Brain pericyte (primary cell): Measurements from ENCODE around the gene STN1.
"Not testable (repeated sequence)": the region's sequence is repeated elsewhere in the genome, so short reads cannot be mapped to it uniquely, and the experiment has no call there.

ENCODE experiments used
- DNase-seq: peaks from one replicate; pipeline ENCODE4 v3.0.0-alpha.2; 2012; ENCODE audit warnings: low read depth, low spot score

The STN1 gene

DNA sequence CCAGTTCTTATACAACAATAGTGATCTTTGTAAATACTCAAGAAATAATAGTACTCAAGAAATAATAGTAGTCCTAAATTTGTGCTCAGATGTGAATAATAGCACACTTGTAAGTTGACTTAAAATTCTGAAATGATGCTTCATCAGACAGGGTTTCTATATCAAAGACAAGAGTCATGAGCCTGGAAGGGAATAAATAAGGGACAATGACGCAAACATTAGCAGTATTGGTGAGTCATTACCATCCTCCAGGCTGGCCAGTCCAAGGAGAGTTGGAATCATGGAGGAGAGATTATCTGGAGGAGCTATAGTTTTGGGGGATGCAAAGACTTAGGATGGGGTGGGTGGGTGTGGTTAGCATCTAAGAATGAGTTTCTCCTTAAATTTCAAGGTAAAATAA lies 56.5 kb downstream of the STN1 start:
- no peak for DNase-seq

DNA sequence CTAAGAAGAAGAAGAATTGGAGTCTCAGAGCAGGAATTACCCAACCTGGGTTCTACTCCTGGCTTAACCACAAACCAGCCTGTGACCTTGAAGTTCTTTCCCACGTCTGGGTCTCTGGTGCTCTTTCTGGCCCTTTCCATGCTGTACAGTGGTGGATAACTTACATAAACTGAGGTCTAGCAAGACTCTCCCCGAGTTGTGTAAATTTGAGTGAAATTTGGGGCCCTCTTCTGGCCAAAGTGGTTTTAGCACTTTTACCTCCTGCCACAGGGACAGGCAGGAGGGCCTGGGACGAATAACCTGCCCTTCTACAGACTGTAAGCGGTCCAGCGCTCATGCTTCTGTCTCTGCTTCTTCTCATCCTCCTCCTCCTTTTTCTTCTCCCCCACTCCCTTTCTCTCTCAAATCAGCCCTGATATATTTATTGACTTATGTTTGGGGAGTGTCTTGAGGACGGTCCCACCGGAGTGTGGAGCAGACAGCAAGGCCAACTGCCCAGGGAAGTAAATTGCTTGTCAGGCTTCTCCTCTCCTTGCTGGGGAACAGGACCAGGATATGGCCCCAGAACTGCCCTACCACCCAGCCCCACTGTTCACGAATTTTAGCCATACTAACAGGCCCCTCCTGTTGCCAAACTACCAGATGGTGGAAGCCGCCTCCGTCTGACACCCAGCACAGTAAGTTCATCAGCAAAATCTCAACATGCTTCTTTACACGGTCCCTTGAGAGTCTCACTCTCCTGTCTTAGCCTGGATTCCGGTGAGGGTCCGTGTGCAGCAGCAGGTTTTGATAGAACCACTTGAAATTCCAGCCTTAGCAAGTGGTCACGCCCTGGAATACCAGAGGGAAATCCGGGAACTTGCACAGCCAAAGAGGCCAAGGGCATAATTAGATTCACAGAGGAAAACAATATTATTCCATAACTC lies 58.6 kb downstream of the STN1 start:
- DNase-seq: peak; percentile 38

- no peak for DNase-seq
Observed at GRCh38 chr10:103858360-103858759, 59.6 kb downstream of the STN1 start.

GRCh38 chr10:103856797-103857170 lies 61.2 kb downstream of the STN1 start:
- no peak for DNase-seq

- no peak for DNase-seq
Observed at GRCh38 chr10:103855852-103856796, 61.9 kb downstream of the STN1 start.

DNA sequence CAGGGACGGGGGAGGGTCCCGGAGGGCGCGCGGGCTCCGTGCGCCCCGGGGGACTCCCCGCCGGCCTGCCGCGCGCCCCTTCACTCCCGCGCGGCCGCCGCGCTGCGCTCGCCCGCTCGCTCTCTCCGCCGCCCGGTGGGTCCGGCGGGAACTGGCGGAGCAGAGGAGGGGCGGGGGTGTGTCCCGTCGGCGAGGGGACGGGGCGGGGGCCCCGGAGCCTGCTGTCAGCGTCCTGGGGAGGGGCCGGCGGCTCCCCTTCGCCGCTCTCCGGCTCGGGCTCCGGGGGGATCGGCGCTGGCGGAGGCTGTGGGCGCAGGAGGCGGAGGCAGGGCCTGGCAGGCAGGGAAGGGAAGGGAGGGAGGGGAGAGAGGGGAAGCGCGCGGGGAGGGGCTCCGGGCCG lies 62.6 kb downstream of the STN1 start, which contains the start of gene SH3PXD2A:
Gene SH3PXD2A (minus strand): TSS at position 153 of the 400 bp plus-strand sequence. CDS start 310 bp downstream, outside the sequence.
- DNase-seq: no peak

GRCh38 chr10:103854686-103855391 lies 63.1 kb downstream of the STN1 start:
- DNase-seq: no peak

DNA sequence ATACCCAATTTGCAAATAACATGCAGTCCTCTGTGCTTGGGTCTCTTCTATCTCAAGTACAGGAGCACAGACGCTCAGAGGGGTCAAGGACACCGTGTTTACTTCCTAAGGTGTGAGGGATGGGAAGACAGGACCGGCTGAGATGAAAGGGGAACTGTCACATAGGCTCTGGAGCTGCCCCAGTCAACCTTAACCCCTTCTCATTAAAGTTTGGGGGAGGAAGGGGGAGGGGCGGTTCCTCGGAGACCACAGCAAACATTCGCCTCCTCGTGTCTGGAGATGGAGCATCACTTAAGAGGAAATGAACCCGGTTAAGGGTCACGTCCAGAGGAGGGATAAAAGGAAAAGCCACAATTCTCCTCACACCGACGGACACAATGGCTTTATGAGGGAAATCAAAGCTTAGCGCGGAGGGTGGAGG lies 63.7 kb downstream of the STN1 start:
- DNase-seq: no peak

DNA sequence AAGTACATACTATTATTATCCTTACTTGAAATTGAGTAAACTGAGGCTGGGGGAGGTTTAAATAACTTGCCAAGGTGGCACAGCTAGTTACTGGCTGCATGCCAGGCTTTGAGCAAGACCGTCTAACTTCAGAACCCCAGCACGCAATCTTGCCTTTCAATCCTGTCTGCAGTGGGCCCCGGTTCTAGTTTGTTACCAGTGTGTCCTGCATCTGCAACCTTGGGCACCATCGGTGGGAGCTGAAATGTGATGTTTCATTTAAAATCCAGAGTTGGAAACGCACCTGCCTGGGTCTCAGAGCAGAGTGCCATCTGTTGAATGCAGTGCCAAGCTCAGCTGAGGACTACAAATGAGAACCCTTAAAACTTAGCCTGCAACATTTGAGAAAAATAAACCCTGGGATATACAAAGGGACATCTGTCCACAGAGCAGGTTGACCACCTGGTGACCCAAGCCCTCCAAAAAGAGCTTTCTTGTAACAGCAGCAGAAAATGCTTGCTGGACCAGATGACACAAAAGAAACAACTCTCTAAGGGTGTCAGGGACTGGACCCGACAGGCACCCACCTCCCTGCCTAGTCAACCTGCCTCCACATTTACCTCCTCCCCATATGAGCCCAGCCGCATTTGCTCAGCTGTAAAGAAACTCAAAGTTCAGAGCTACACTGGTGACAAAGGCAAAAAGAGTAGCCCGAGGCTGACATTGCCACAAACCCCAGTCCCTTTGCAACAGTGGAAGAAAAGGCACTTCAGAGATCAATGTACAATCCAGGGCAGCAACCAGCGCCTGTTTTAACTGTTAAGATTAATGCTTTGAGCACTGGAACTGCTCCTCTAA lies 64.3 kb downstream of the STN1 start:
- no peak for DNase-seq

DNA sequence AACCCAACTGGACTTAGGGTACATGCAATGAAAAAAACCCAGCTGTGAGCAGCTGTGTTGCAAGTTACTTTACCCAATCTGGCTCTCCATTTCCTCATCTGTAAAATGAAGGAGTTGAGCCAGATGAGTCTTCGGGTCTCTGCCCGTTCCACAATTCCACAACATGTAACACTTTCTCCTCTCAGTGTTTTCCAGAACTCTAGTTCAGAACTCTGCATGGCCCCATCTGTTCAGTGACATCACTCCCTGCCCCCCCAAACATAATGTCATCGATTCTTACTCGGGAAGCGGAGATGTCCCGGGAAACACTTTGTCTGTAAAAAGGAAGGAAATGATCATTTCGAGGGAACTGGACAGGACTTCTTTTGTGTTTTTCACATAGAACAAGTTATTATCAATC lies 65.1 kb downstream of the STN1 start:
- DNase-seq: no peak

GRCh38 chr10:103852189-103852711 lies 65.7 kb downstream of the STN1 start:
- DNase-seq: no peak

- no peak for DNase-seq
Observed at GRCh38 chr10:103851261-103851660, 66.7 kb downstream of the STN1 start.

- no peak for DNase-seq
Observed at GRCh38 chr10:103850572-103850895, 67.5 kb downstream of the STN1 start.

GRCh38 chr10:103849880-103850571 lies 68.0 kb downstream of the STN1 start:
- no peak for DNase-seq

GRCh38 chr10:103849212-103849877 lies 68.6 kb downstream of the STN1 start:
- DNase-seq: no peak

DNA sequence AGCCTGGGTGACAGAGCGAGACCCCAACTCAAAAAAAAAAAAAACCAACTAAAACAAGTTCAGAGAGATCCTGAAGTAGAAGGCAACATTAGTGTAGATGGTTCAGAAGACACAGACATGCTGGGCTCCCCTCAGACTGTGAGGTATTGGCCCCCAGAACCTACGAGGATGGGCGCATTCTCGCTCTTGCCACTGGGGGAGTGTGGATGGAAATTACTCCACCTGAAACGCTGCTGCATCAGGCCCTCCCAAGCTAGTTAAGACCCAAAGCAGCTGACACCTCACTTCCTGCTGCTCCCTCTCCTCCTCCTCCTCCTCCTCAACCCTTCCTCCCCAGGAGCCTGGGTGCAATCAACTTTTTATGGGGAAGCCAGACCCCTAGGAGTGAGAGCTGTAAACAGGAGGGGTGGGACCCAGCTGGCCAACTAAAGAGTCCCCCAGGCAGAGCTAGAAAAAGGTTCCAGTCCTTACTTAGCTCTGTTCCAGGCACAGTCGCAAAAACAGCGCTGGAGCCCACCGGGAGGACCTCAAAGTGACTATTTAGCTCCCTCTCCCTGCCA lies 70.0 kb downstream of the STN1 start:
- no peak for DNase-seq

DNA sequence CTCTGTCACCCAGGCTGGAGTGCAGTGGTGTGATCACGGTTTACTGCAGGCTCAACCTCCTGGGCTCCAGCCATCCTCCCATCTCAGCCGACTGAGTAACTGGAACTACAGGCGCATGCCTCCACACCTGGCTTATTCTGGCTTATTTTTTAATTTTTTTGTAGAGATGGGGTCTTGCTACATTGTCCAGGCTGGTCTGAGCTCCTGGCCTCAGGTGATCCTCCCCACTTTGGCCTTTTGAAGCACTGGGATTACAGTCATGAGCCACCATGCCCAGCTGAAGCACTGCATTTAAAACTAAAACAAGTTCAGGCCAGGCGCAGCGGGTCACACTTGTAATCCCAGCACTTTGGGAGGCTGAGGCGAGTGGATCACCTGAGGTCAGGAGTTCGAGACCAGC lies 70.6 kb downstream of the STN1 start:
- no peak for DNase-seq

DNA sequence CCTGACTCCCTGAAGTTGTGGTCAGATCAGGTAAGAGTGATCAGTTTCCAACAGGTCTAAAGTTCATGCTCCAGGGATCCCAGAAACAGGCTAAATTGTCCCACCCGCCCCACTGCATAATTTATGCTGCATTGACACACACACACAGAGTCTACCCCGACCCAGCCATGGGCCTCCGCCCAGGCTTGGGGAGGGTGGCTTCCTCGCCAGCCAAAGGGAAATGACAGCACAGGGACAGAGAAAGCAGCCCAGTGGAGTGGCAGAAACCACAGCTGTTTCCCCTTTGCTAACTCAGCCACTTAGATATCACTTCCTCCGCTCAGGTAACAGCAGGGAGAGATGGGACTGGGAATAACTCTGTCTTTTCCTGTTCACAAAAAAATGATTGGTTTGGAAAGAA lies 72.0 kb downstream of the STN1 start:
- DNase-seq: no peak

DNA sequence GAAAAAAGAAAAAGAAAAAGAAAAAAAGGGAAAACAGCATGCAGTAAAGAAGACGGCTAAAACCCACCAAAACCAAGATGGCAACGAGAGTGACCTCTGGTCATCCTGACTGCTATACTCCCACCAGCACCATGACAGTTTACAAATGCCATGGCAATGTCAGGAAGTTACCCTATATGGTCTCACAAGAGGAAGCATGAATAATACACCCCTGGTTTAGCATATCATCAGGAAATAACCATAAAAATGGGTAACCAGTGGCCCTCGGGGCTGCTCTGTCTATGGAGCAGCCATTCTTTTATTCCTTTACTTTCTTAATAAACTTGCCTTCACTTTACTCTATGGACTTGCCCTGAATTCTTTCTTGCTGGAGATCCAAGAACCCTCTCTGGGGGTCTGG lies 72.6 kb downstream of the STN1 start:
- not testable (repeated sequence) for DNase-seq
